Retinal pigment epithelial cell (primary cell): ENCODE measurements around the gene CD72.
"Not testable (repeated sequence)": the region's sequence is repeated elsewhere in the genome, so short reads cannot be mapped to it uniquely, and the experiment has no call there.

Experiments
- DNase-seq: peaks from one replicate; pipeline ENCODE4 v3.0.0-alpha.2; 2010; ENCODE audit warnings: low read depth
- H3K4me3 ChIP-seq: 2 replicates; pipeline ENCODE4 v1.5.1; 2011; ENCODE audit warnings: mild to moderate bottlenecking, low read length, control low read depth, moderate library complexity
- CTCF ChIP-seq: conservative IDR thresholded peaks from 2 replicates; pipeline ENCODE4 v1.5.1; 2011; ENCODE audit warnings: low read depth, low read length, control low read depth, inconsistent platforms

Gene CD72

DNA sequence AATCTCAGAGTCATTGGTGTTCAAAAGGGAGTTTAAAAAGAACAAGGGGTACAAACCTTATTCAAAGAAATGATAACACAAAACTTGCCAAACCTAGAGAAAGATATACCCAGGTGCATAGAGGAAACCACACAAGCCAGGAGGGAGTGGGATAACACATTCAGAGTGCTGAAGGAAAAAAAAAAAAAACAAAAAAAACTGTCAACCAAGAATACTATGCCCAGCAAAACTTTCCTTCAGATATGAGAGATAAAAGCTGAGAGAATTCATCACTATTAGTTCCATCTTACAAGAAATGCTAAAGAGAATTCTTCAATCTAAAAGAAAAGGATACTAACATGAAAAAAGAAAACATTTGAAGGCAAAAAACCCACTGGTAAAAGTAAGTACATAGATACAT, 24.6 kb downstream of the CD72 start:
- no peak for DNase-seq
- no peak overlapping the region for H3K4me3 ChIP-seq
- no peak for TF ChIP-seq CTCF

GRCh38 chr9:35588506-35588905, 29.7 kb downstream of the CD72 start:
- H3K4me3 ChIP-seq, DNase-seq: not testable (repeated sequence)

GRCh38 chr9:35584681-35585080, 33.5 kb downstream of the CD72 start:
- DNase-seq, H3K4me3 ChIP-seq: not testable (repeated sequence)

DNA sequence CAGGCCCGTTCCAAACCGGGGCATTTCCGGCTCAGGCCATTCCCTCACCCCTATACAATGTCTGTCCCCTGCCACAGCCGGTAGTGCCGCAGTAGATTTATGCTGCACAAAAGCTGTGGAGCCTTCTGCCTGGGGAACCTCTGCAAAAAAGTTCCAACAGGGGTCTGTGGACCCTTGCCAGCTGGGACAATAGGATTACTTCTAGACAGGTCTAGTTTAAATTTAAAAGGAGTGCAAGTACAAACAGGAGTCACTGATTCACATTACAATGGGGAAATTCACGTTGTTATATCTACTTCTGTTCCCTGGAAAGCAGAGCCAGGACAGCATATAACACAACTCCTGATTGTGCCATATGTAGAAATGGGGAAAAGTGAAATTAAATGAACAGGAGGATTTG, 34.7 kb downstream of the CD72 start:
- not testable (repeated sequence) for DNase-seq

GRCh38 chr9:35579659-35580227, 38.5 kb downstream of the CD72 start:
- not testable (repeated sequence) for H3K4me3 ChIP-seq, DNase-seq

More for the DNA sequence above, 34.7 kb downstream of the CD72 start:
- H3K4me3 ChIP-seq: not testable (repeated sequence)

GRCh38 chr9:35579130-35579529, 39.1 kb downstream of the CD72 start:
- TF ChIP-seq CTCF: no peak
- no peak for DNase-seq
- H3K4me3 ChIP-seq: no peak overlapping the region

GRCh38 chr9:35577486-35577885, 40.7 kb downstream of the CD72 start:
- TF ChIP-seq CTCF: no peak
- no peak overlapping the region for H3K4me3 ChIP-seq
- DNase-seq: no peak

DNA sequence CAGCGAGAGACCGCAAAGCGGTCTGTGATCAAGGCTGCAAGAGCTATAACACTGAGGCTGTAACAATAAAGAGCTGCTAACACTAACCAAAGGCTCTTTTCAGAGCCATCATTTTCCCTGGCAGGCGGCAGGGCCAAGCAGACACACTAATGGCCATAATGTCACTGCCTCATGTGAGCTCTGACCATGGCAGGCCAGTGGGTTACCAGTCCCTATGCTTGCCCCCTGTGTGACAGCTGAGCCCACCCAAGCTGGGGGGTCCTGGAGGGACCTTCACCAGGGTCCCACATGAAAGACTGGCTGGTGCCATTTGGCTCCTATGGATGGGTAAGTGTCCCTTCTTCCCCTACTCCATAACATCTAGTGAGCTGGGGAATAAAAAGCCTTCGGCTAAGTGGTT, 42.7 kb downstream of the CD72 start:
- no peak for DNase-seq
- no peak overlapping the region for H3K4me3 ChIP-seq
- no peak for TF ChIP-seq CTCF

- no peak for TF ChIP-seq CTCF
- DNase-seq: no peak
- no peak overlapping the region for H3K4me3 ChIP-seq
These were observed 43.6 kb downstream of the CD72 start for GRCh38 chr9:35574578-35575122.
